ENCODE data around the gene CLSTN3.

Gene CLSTN3

GRCh38 chr12:7193674-7194073, 63.5 kb downstream of the CLSTN3 start:
- DNase-seq = no peak

DNA sequence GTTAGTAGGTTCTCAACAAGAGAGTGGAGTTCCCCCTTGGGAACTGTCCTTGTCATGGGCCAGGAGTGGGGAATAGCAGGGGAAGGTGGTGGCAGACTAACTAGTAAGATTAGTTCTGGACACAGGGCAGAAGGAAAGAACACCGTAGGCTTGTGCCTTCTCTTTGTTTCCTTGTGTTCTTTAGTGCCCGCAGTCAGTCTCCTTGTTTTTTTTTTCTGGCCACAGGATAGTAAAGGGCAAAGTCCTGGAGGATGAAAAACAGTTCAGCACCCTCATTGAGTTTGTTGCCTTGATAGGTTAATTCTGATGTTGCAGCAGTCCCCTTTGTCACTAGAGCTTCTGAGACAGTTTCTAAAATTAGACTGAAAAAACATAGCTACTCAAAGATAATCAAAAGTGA, 67.7 kb downstream of the CLSTN3 start:
- DNase-seq = no peak

GRCh38 chr12:7203109-7203508, 72.9 kb downstream of the CLSTN3 start:
- DNase-seq = no peak

DNA sequence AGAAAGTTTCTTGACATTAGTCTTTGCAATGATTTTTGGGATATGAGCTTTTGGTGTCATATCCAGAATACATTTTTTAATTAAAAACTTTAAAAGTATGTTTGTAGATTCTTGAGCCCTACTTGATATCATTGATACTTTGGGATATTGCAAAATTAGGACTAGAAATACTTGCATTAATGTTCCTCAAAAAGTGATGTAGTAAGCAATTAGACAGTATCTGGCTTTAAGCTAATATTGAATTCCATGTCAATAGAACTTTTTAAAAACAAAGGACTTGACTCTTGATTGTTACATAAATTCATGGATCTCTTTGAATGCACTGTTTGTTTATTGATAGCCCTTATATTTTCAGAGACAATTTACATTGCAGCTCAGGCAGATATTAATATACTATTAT, 74.9 kb downstream of the CLSTN3 start:
- DNase-seq = no peak

DNA sequence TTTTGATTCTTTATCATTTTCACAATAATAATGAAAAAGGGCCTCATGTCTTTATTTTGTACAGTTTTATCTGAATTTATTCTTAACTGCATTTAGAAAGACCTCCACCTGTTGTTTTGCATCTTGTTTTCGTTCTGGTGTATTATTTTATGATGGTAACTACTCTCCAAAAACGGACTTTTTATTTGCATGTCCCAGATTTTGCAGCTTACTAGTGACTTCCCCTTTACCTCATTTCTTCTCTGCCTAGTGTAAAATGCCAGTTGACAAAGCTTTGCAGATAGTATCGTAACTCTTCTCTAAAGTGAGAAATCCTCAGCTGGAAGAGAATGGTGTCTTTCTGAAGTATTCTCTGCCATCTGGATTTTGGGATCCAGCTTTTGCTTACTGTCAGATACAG, 76.5 kb downstream of the CLSTN3 start:
- no peak for DNase-seq

GRCh38 chr12:7207866-7208625, 77.9 kb downstream of the CLSTN3 start:
- no peak for DNase-seq
